Pons (tissue), 1 donor: ENCODE measurements around the gene DES.

Experiments used
- DNase-seq: peaks from one replicate; pipeline ENCODE4 v3.0.0-alpha.2; 2016; ENCODE audit warnings: low spot score

DES gene

DNA sequence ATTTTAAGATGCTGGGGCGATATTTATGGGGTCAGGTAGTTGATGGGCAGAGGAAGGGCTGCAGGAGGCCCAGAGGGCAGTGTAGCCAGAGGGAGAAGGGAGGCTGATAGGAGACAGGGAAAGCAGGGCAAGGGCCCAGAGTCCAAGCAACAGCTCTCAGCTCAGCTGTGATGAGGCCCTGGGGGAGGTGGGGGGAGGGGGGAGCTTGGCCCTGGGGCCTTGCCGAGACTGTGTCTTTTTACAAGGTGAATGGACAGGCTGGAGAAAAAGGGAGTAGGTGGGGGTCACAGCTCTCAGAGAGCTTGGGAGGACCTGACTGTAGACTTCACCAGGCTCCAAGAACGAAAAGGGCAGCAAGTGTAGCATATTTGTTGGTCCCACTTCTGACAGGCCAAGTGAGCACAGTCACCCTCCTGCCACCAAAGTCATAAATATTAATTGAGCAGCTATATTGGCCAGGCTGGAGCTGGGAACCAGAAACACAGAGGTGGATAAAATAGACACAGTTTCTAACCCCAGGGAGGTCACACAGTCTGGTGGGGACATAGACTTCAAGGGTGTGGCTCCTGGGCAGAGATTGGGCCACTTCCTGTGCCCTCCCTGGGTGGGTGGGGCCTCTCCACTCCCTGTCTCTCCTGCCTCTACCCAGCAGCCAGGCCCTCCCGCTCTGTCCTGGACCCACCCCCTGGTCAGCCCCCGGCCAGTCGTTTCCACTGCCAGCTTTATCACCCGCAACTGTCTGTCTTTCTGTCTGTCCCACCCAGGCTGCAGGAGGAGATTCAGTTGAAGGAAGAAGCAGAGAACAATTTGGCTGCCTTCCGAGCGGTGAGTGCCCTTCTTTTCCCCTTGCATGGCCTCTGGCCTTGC lies 1.4 kb downstream of the DES start:
- no peak for DNase-seq

DNA sequence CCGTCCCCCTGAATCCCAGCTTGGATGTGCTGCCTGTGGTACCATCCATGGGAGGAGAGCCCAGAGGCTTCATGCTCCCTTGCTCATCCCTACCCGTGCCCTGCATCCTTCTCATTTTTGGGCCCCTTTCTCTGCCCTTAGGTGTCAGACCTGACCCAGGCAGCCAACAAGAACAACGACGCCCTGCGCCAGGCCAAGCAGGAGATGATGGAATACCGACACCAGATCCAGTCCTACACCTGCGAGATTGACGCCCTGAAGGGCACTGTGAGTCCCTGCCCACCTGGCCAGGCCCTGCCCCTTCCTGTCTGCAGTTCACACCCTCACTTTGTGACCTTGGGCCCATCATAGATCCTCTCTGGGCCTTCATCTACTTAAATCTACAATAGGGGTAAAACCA lies 2.5 kb downstream of the DES start:
- no peak for DNase-seq

DNA sequence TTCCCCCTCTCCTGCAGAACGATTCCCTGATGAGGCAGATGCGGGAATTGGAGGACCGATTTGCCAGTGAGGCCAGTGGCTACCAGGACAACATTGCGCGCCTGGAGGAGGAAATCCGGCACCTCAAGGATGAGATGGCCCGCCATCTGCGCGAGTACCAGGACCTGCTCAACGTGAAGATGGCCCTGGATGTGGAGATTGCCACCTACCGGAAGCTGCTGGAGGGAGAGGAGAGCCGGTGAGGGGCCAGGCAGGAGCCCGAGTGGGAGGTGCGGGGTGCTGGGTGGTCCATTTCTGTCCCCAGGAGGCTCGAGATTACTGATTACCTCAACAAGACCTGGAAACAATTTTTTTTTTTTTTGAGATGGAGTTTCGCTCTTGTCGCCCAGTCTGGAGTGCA lies 3.1 kb downstream of the DES start:
- DNase-seq: no peak

DNA sequence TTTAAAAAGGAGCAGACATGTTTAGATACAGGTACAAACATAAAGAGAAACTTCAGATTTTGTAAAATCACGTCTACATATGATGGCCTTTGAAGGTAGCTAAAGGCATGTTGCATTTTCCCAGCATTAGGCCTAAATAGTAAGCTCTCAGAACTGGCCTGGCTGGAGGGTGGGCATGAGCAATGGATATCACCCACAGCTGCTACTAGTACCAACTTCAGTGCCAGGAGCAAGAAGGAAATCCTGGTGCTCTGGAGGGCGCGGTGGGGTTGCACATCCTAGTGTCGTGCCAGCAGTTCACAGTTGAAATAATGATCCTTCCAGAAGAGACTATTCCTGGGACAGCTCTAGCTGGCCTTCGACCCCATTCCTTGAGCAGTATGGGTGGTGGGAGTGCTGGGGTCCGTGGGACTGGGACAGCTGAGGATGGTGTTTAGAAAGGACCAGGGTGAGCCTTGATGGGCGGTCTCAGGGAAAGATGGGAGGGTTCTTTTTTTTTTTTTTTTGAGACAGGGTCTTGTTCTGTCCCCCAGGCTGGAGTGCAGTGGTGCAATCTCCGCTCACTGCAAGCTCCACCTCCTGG lies 4.9 kb downstream of the DES start:
- no peak for DNase-seq

DNA sequence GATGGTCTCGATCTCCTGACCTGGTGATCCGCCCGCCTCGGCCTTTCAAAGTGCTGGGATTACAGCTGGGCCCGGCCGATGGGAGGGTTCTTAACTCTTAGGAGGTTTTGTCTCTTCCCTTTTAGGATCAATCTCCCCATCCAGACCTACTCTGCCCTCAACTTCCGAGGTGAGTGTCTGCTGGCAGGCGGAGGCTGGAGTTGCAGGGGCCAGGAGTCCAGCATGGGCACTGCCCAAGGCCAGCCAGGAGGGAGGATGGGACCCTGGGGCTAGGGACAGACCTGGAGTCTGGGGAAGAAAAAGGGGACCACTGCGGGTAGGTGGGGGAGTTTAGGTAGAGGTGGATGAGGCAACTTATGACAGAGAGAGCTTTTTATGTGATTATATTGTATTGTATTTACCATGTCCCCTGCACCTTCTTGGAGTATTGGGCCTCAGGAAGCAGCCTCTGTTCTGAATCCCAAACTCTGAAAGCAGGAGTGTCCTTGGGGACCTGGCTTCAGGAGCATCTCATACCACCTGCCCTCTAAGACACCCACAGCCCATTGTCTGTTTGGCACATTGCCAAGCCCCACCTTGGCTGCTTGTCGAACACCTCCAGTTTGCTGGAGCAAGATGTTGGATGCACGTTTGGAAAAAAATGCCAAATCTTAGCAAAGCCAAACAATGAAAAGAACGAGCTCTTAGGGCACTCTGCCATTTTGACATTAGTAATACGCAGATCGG lies 5.6 kb downstream of the DES start:
- no peak for DNase-seq

DNA sequence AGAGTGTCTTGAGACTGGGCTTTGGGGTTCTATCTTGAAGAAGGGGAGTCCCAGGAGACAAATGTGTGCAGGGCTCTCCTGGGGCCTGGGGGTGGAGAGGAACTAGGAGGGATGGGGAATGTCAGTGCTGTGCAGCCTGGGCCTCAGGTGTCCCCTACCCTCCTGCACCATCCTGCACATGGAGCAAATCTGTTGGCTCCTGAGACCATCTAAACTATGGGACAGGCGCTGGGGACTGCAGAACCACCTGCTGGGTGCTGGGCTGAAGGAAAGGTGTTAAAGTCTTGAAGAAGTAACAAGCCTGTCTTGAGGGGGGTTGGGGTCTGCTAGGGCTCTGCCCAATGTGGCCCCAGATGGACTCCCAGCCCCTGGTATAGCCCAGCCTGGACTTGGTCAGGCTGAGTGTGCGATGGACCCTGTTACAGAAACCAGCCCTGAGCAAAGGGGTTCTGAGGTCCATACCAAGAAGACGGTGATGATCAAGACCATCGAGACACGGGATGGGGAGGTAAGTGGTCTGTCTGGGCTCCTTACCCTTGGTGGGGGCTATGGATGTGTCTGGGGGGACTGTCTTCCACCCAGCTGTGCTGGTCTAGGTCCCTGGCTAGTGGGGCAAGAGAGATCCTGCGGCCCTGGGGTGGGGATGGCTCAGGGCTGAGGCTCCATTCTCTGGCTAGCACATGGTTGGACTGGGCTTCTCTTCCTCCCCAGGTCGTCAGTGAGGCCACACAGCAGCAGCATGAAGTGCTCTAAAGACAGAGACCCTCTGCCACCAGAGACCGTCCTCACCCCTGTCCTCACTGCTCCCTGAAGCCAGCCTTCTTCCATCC lies 7.3 kb downstream of the DES start:
- no peak for DNase-seq

DNA sequence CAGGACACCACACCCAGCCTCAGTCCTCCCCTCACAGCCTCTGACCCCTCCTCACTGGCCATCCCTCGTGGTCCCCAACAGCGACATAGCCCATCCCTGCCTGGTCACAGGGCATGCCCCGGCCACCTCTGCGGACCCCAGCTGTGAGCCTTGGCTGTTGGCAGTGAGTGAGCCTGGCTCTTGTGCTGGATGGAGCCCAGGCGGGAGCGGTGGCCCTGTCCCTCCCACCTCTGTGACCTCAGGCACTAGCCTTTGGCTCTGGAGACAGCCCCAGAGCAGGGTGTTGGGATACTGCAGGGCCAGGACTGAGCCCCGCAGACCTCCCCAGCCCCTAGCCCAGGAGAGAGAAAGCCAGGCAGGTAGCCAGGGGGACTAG lies 7.9 kb downstream of the DES start:
- no peak for DNase-seq

DNA sequence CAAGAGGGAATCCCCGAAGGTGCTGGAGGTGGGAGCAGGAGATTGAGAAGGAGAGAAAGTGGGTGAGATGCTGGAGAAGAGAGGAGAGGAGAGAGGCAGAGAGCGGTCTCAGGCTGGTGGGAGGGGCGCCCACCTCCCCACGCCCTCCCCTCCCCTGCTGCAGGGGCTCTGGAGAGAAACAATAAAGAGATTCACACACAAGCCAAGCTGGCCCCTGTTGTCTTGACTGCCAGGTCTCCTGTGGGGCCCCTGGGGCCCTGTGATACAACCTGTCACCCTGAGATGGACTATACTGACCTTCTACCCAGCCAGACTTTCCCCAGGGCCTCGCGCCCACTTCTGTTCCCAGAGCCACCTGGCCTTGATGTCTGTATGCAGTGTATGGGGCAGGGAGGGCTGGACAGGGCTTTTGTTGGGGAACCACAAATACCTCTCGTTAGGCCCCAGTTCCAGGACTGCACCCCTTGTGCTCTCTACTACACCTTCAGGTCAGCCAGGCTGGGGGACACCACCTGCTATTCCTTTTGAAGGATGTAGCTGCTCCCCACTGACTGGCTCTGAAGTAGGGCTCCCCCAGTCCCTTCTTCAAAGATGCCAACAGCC lies 8.5 kb downstream of the DES start:
- DNase-seq: no peak

DNA sequence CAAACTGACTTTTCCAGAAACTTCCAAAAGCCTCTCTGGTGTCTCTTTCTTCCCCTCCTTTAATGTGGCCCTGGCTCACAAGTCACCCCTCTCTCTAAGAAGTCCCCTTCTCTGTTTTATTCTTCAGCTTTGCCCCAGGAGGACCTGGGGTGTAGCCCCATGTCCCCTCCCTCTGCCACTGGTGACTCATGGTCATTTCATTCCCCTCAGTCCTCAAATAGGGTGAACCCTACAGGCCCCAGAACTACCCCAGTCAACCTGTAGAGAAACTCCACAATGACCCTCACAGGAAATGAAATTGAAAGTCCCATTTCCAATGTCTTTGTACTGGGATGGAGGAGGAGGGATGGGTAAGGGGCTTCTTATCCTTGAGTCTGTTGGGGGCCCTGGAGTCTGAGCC lies 10.3 kb downstream of the DES start:
- no peak for DNase-seq

DNA sequence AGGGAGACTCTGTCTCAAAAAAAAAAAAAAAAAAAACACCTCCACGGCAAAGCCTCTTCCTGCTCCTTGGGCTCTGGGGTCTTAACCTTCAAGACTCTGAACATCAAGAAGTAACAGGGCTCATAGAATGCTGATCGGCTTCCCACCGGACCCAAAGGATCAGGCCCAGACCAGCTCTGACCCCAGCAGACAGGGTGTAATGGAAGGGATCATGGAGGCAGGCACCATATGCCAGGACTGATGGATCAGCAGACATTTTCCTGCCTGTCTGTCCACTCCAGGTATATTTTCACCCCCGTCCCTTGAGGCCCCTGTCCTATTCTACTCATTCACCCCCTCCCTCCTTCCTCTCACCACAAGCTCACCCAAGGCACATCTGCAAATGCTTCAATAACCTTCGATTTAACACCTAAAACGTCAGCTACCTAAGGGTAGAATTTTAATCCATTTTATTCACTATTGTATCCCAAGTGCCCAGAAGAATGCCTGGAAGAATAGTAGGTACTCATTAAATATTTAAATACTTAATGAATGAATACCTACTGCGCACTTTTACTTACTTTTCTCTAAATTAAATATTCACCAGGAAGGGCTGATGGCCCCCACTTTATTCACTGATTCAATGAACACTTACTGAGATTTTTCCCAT lies 11.9 kb downstream of the DES start:
- DNase-seq: no peak

DNA sequence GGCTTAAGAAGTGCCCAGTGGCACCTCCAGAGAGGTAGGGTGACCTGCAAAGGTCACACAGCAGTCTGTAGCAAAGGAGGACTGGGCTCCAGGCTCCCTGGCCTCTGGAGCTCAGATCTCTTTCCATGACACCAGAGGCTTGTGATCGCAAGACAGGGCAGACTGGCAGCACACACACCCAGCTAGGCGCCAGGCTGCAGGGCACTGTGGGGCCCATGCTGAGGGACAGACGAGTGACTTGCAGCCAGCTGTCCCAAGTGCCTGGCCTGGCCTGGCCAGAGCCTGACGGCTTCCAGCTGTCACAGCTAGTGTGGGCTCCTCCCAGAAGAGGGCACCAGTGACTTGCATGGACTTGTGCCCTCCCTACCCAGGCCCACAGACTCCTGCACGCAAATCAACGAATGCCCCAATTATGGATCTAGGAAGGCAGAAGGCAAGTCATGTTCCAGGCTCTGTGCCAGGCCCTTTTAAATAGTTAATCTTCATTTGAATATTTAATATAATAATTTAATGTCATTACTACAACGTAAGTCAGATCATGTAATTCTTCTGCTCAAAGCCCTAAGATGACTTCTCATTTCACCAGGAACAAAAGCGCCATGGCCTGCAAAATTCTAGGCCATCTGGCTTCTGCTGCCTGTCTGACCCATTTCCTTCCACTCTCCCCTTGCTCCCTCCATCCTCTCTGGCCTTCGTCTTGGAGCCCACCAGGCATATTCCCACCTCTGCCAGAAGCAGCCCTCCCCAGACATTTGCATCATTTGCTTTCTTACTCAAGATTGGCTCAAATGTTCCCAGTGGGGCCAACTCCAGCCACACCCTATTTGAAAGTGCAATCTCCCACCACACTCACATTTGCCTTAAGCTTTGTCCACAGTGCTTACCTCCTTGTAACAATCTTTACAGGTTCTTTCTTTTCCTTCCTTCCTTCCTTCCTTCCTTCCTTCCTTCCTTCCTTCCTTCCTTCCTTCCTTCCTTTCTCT lies 12.7 kb downstream of the DES start:
- peak; percentile 20 for DNase-seq

DNA sequence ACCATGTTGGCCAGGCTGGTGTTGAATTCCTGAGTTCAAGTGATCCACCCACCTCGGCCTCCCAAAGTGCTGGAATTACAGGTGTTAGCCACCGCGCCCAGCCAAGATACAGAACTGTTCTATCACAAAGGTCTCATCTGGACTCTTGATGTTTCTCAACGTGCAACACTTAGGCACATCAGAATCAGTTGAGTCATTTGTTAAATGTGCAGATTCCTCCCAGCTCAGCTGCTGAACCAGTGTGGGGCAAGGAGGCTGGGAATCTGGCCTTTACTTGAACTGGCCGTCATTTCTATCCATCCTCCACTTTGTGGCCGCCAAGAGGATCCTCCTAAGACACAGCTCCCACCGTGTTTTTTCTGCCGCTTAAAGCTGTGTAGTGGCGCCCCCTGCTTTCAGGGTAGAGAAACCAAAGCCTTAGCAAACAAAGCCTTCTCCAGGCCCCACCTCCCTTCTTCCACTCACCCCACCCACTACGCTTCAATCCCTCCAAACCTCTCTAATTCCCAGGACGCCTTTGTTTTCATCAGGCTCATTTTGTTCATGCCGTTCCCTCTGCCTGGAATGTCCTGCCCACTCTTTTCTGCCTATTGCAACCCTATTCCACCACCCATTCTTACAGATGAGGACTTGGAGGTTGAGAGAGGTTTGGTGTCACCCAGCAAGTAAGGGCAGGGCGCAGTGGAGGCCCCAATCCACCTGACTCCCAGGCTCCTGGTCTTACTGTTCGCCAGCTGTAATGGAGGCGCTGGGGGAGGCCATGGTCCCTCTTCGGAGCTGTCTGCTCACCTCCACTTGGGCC lies 15.7 kb downstream of the DES start:
- DNase-seq: no peak

DNA sequence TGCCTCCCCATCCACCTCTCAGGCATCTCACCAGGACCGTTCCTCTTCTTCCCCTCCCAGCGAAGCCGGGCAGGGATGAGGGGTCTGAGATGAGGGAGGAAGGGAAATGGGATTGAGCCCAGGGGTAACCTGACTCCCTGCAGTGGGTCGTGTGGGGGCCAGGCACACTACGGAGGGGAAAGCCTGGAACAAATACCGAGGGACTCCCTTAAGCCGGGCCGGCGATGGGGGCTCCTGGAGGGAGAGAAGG lies 16.2 kb downstream of the DES start:
- no peak for DNase-seq

DNA sequence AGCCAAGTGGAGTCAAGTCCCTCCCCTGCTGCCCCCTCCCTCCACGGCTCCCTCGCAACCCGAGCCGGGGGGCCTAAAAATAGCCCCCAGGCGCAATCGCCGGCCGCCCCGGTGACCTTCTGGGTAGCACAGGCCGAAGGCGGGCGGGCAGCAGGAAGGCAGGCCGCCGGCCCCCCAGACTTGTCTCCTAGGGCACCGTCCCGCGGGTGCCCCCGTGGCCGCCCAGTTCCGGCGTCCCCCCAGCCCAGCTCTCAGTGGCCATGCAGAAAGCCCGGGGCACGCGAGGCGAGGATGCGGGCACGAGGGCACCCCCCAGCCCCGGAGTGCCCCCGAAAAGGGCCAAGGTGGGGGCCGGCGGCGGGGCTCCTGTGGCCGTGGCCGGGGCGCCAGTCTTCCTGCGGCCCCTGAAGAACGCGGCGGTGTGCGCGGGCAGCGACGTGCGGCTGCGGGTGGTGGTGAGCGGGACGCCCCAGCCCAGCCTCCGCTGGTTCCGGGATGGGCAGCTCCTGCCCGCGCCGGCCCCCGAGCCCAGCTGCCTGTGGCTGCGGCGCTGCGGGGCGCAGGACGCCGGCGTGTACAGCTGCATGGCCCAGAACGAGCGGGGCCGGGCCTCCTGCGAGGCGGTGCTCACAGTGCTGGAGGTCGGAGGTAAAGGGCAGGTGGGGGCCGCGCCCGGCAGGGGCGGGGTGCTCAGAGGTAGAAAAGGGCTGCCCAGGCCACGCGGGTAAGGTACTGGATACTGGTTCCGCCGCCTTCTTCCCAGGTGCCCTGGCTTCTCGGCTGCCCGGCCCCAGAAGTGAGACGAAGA lies 16.7 kb downstream of the DES start, which contains the start of gene SPEG:
TSS of gene SPEG (plus strand) at position 126 of the 808 bp plus-strand sequence. CDS start at position 261, 135 bp downstream.
- no peak for DNase-seq

DNA sequence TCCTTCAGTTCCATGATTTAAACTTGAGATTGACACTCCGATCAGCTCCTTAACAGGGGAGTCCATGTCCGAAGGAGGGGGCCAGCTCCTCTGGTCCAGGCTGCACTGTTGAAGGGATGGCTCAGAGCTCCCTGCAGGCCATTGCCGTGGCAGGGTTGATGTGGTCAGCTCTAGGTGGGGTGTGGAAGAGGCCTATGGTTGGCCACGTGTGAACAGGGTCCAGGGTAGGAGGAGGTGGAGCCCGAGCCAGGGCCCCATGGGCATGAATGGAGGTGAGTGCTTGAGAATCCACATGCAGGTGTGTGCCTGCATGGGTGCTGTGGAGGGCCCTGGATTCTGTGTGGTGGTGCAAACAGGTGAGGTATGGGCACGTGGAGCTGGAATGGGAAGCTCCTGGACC lies 17.5 kb downstream of the DES start:
- no peak for DNase-seq

DNA sequence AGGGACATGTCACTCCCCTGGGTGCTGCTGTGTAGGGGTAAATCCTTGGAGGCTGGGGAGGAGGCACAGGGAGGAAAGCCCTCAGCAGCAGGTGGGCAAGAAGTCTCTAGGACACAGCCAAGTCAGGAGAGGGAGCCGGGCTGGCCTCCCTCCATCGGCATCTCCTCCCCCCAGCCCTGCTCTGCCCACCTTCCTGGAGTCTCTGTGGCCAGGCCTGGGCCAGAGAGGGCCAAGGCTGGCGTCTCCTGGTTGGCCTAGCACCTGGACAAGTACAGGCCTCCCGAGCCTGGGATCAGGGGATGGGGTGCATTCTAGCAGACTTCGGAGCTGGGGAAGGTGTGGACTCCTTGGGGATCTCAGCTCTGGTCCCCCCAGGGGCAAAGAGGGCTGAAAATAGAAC lies 18.3 kb downstream of the DES start:
- no peak for DNase-seq

DNA sequence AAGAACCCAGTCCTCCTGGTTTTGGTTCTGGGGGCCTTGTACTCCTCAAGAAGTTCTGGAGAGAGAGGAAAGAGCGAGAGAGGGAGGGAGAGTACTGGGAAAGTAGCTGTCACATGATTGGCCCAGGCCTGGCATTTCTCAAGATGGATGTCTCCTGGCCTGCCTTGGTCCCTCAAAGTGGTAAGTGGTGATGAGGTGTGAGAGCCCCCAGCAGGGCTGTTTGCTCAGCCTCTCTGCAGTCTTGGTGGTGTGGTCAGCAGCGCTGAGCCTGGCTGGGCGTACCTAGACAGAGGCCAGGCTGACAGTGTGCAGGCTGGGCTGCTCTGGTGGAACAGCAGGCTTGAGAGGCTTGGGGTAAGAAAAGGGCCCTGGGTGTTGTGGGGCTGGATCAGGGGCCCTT lies 19.0 kb downstream of the DES start:
- DNase-seq: no peak

DNA sequence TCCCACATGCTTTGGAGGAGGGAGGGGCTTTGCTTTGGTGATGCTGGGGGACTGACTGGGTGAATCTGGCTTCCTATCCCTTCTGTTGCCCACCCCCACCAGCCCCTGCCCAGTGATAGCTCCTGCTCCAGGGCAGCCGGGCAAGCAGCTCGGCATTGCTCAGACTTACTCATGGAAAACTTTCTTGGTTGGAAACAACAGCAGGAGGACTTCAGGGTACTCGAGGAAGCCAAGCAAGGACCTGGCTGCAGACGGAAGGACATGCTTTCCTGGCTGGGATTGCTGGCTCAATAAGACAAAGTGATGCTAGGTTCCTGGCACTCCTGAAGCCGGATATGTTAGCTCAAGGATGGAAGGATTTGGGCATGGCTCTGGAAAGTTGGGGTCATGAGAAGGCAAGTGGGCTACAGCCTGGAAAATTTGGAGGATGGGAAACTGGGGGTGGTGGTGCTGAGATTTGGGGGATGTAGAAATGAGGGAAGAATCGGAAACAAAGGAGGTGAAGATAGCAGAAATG lies 19.6 kb downstream of the DES start:
- DNase-seq: no peak
